Nephron progenitor cell (in vitro differentiated cells): ENCODE measurements around the gene CDKN2C.
"Not testable (repeated sequence)": the region's sequence is repeated elsewhere in the genome, so short reads cannot be mapped to it uniquely, and the experiment has no call there.

ENCODE experiments used
- DNase-seq: peaks from one replicate; pipeline ENCODE4 v3.0.0; 2021
- H3K27ac Mint-ChIP-seq: 2 replicates; pipeline ENCODE4 v1.8.0; 2021; ENCODE audit warnings: mild to moderate bottlenecking, moderate library complexity, mixed read lengths
- H3K27me3 Mint-ChIP-seq: 2 replicates; pipeline ENCODE4 v1.8.0; 2021; ENCODE audit warnings: mild to moderate bottlenecking, low read depth, mixed read lengths; ENCODE audit not compliant: poor library complexity
- H3K36me3 Mint-ChIP-seq: 2 replicates; pipeline ENCODE4 v1.8.0; 2021; ENCODE audit warnings: low read depth, mixed read lengths
- H3K4me1 Mint-ChIP-seq: 2 replicates; pipeline ENCODE4 v1.8.0; 2021; ENCODE audit warnings: mixed read lengths
- H3K4me3 Mint-ChIP-seq: 2 replicates; pipeline ENCODE4 v1.8.0; 2021; ENCODE audit warnings: mild to moderate bottlenecking, moderate library complexity, mixed read lengths
- H3K9me3 Mint-ChIP-seq: 2 replicates; pipeline ENCODE4 v1.8.0; 2021; ENCODE audit warnings: mild to moderate bottlenecking, moderate library complexity, mixed read lengths
- TF ChIP-seq, protein P1 (sequence below): fragments of 200-600 bp; sonication (generic); IDR thresholded peaks from 2 replicates; pipeline ENCODE4 v1.5.0; 2021; ENCODE audit warnings: antibody characterized with exemption

Gene CDKN2C

DNA sequence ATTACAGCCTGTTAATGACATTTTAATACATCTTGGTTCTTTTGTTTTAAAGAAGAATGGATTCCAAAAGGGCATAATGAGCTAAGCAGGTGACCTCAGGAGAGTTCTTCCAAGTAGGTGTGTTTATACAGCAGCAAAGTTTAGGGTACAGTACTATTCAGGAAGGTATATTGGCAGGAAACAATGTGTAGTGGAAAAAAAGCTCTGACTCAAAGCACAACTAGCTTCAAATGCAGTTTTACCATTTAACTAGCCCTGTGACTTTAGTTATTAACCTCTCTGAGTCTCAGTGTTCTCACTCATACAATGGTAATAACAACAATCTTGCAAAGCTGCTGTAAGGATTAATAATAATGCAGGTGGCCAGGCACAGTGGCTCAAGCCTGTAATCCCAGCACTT, 39.9 kb upstream of the CDKN2C start:
- H3K27ac Mint-ChIP-seq = no peak overlapping the region
- H3K4me1 Mint-ChIP-seq = peaks cover 5% of the 10 kb centered on the region
- H3K9me3 Mint-ChIP-seq = peaks cover 27% of the 10 kb centered on the region
- no peak overlapping the region for H3K4me3 Mint-ChIP-seq
- DNase-seq = no peak
- H3K36me3 Mint-ChIP-seq = peaks cover 37% of the 10 kb centered on the region
- TF ChIP-seq, protein P1, sequence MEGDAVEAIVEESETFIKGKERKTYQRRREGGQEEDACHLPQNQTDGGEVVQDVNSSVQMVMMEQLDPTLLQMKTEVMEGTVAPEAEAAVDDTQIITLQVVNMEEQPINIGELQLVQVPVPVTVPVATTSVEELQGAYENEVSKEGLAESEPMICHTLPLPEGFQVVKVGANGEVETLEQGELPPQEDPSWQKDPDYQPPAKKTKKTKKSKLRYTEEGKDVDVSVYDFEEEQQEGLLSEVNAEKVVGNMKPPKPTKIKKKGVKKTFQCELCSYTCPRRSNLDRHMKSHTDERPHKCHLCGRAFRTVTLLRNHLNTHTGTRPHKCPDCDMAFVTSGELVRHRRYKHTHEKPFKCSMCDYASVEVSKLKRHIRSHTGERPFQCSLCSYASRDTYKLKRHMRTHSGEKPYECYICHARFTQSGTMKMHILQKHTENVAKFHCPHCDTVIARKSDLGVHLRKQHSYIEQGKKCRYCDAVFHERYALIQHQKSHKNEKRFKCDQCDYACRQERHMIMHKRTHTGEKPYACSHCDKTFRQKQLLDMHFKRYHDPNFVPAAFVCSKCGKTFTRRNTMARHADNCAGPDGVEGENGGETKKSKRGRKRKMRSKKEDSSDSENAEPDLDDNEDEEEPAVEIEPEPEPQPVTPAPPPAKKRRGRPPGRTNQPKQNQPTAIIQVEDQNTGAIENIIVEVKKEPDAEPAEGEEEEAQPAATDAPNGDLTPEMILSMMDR = no peak
- no peaks in the 10 kb centered on the region for H3K27me3 Mint-ChIP-seq

DNA sequence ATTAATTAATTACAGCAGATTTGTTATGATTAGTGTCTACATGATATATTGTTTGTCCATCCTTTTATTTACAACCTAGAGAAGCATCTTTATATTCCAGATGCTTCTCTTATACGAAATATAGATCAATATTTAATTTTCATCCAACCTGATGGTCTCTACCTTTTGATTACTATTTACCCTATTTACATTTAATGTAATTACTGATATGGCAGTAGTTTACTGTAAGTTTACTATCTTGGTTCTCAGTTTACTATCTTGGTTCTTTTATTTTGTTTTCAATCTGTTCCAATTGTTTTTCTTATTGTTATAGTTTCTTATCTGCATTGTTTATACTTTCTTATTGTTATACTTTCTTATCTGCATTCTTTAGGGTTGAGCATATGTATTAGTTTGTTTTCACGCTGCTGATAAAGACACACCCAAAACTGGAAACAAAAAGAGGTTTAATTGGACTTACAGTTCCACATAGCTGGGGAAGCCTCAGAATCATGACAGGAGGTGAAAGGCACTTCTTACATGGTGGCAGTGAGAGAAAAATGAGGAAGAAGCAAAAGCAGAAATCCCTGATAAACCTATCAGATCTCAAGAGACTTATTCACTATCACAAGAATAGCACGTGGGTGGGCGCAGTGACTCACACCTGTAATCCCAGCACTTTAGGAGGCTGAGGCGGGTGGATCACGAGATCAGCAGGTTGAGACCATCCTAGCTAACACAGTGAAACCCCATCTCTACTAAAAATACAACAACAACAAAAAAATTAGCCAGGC, 38.9 kb upstream of the CDKN2C start:
- Mint-ChIP-seq H3K4me1 (peaks cover 5% of the 10 kb centered on the region), H3K27ac (peak overlapping the region; percentile 56), H3K27me3 (no peaks in the 10 kb centered on the region), H3K9me3 (peaks cover 18% of the 10 kb centered on the region), H3K4me3 (no peak overlapping the region), H3K36me3 (peaks cover 28% of the 10 kb centered on the region)
- TF ChIP-seq, protein P1 = no peak
- no peak for DNase-seq

DNA sequence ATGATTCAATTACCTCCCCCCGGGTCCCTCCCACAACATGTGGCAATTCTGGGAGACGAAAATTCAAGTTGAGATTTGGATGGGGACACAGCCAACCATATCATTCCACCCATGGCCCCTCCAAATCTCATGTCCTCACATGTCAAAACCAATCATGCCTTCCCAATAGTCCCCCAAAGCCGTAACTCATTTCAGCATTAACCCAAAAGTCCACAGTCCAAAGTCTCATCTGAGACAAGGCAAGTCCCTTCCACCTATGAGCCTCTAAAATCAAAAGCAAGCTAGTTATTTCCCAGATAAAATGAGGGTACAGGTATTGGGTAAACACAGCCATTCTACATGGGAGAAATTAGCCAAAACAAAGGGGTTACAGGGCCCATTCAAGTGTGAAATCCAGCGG, 38.0 kb upstream of the CDKN2C start:
- Mint-ChIP-seq H3K9me3 (peaks cover 12% of the 10 kb centered on the region), H3K36me3 (peaks cover 19% of the 10 kb centered on the region)
- not testable (repeated sequence) for H3K27me3 Mint-ChIP-seq, DNase-seq, H3K4me3 Mint-ChIP-seq, H3K27ac Mint-ChIP-seq, H3K4me1 Mint-ChIP-seq

DNA sequence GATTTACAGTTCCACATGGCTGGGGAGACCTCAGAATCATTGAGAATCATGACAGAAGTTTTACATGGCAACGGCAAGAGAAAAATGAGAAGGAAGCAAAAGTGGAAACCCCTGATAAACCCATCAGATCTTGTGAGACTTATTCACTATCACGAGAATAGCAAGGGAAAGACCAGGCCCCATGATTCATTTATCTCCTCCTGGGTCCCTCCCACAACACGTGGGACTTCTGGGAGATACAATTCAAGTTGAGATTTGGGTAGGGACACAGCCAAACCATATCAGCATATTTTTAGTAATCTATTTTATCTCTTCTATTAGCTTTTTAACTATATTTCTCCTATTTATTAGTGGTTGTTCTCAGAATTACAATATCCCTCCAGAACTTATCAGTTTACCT, 36.3 kb upstream of the CDKN2C start:
- Mint-ChIP-seq H3K36me3 (peaks cover 10% of the 10 kb centered on the region), H3K27ac (peak overlapping the region; percentile 75)
- H3K4me1 Mint-ChIP-seq, H3K27me3 Mint-ChIP-seq, DNase-seq, H3K4me3 Mint-ChIP-seq, H3K9me3 Mint-ChIP-seq: not testable (repeated sequence)

DNA sequence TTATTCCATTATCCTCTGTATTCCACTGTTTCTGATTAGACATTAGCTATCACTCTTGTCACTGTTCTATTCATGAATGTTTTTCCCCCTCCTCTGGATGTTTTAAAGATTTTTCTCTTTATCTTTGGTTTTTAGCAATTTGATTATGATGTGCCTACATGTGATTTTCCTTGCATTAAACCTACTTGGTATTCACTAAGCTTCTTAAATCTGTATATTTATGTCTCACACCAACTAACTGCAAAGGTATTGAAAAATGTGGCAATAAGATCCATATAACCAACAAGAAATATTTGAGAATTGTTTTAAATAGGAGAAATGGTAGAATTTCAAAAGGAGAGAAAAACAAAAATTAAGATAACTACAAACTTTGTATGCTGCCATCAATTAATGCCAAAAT, 35.2 kb upstream of the CDKN2C start:
- TF ChIP-seq, protein P1 = no peak
- no peak for DNase-seq
- Mint-ChIP-seq H3K4me3 (no peak overlapping the region), H3K36me3 (peaks cover 10% of the 10 kb centered on the region), H3K4me1 (peaks cover 5% of the 10 kb centered on the region), H3K27me3 (no peaks in the 10 kb centered on the region), H3K27ac (no peak overlapping the region), H3K9me3 (peaks cover 6% of the 10 kb centered on the region)

DNA sequence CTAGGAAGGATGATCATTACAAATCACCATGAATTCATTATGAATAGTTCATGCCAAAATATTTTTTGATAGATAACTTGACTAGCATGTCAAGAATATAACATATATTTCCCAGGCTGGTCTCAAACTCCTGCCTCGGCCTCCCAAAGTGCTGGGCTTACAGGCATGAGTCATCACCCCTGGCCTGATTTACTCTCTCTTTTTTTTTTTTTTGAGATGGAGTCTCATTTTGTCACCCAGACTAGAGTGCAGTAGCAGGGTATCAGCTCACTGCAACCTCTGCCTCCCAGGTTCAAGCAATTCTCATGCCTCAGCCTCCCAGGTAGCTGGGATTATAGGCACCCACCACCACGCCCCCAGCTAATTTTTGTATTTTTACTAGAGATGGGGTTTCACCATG, 34.8 kb upstream of the CDKN2C start:
- H3K27ac Mint-ChIP-seq, H3K4me1 Mint-ChIP-seq, DNase-seq, H3K9me3 Mint-ChIP-seq, H3K27me3 Mint-ChIP-seq, H3K4me3 Mint-ChIP-seq: not testable (repeated sequence)
- peaks cover 10% of the 10 kb centered on the region for H3K36me3 Mint-ChIP-seq

DNA sequence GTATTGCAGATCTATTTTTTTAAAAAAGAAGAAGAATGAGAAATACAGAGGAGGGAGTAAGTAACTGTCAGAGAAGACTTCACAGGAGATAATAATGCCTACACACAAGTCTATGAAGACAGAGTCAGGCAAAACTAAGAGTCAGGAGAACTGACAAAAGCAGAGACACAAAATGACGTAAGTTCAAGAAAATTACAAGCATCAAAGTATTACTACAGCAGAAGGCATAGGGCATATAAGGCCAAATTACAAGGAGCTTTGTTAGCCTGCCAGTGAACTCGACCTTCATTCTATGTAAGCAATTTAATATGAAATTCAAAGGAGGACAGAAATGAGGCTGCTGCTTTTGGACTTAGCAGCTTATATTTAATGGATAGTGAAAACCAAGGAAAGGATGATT, 33.7 kb upstream of the CDKN2C start:
- Mint-ChIP-seq H3K27me3 (no peaks in the 10 kb centered on the region), H3K36me3 (peaks cover 10% of the 10 kb centered on the region)

More for the DNA sequence above, 33.7 kb upstream of the CDKN2C start:
- no peak overlapping the region for H3K27ac Mint-ChIP-seq
- H3K9me3 Mint-ChIP-seq = peaks cover 4% of the 10 kb centered on the region
- no peak for DNase-seq
- H3K4me3 Mint-ChIP-seq = no peak overlapping the region
- TF ChIP-seq, protein P1 = no peak
- peaks cover 5% of the 10 kb centered on the region for H3K4me1 Mint-ChIP-seq
